Motor neuron (in vitro differentiated cells): ENCODE results near the gene SULT4A1. TPM values are rescaled to one million over a fixed set of nuclear protein-coding genes. Genes with fewer than 3 reads are reported as not detected.

Experiments
- ATAC-seq, 8 experiments: fragments of 200-7000 bp; cut with Tn5 transposase; replicated peaks in 6 of 8; 2 replicates each; pipeline ENCODE4 v1.8.0; 2021; ENCODE audit warnings: mild to moderate bottlenecking in 8 of 8, moderate library complexity in 8 of 8
- H3K27ac ChIP-seq, 2 donors: fragments of 250-450 bp; sonication (Bioruptor Pico); 2 replicates each; pipeline ENCODE4 v1.9.0; 2021; ENCODE audit warnings: antibody characterized with exemption in 2 of 2, mild to moderate bottlenecking in 2 of 2, moderate library complexity in 1 of 2
- H3K4me1 ChIP-seq, 2 donors: fragments of 250-450 bp; sonication (Bioruptor Pico); replicated peaks in 1 of 2; 2 replicates each; pipeline ENCODE4 v1.6.1; 2021; ENCODE audit warnings: antibody characterized with exemption in 2 of 2, mild to moderate bottlenecking in 2 of 2, moderate library complexity in 1 of 2
- H3K4me3 ChIP-seq, 5 donors: fragments of 250-450 bp; sonication (Bioruptor Pico); 2 replicates each; pipeline ENCODE4 v1.9.0; 2021; ENCODE audit warnings: antibody characterized with exemption in 5 of 5, mild to moderate bottlenecking in 5 of 5, moderate library complexity in 4 of 5
- WGBS, 10 experiments: fragments of 450-650 bp; shearing (Covaris generic); methylation state at CpG; one replicate each; pipeline ENCODE4 v1.0.0; 2022; 5-methylcytosine and 5-hydroxymethylcytosine counted together
- in situ Hi-C, 9 experiments: fragments of 400-800 bp; cut with MboI; loops; one replicate each; pipeline ENCODE4 v1.15.0; 2021; ENCODE audit warnings: low sequenced_read_pairs in 9 of 9, low pct_unique_long_range_greater_than_20kb in 2 of 9; ENCODE audit not compliant: unreplicated experiment in 9 of 9
- total RNA-seq, 8 experiments: library from RNA; unstranded; fragments of 300-600 nt; gene quantifications; 2 replicates each; pipeline versions ENCODE4 v1.2.3 to v1.2.4, GENCODE V29; 2022

SULT4A1 gene
- total RNA-seq, 8 experiments from 2014 or later: 1.4 to 34.5 (median 25.4) TPM; not detected in 1

GRCh38 chr22:43844560-43845545 is 17.5 kb downstream of the SULT4A1 start:
- ATAC-seq: no peak
- Histone ChIP-seq H3K4me3 (no peak overlapping the region), H3K27ac (no peak overlapping the region), H3K4me1 (peaks cover 8 to 15% of the 10 kb centered on the region in 2 donors)
- 18 to 76% (median 64%) methylated on average over 2 to 5 of the region's 31 CpGs; no CpG with 5 or more reads in 7 of the 10 experiments for WGBS, 10 experiments
- in situ Hi-C loops: loop anchor here in 1 of 9 experiments (25.0 kb wide), 1 partner anchor 458 kb away; no protein-coding TSS in a partner anchor

DNA sequence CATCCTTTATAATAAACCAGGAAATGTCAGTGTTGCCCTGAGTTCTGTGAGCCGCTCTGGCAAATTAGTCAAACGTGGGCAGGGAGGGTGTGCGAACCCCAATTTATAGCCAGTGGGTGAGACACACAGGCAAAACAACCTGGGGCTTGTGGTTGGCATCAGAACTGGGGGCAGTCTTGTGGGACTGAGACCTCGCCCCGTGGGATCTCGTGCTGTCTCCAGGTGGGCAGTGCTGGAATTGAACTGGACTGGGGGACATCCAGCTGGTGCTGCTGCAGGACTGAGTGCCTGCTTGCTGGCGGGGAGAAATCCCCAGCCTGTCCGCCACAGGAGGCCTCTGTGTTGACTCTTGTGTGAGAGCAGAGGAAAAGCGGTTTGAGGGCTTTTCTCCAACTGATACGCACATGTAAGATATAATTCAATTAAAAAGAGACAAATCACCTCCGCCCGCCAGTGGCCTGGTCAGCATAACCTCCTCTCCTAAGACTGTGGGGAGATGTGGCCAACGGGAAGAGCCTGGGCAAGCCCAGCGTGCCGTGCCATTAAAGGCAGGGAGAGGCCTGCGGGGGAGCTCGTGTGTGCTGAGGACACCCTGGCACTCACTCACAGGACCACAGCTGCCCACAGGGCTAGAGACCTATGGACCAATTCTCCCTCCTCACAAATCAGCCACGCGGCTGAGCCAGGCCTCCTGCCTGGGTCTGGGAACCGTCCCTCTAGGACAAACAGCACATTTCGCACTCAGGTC is 18.4 kb downstream of the SULT4A1 start:
- in situ Hi-C loops: loop anchor here in 1 of 9 experiments (25.0 kb wide), 1 partner anchor 457 kb away; no protein-coding TSS in a partner anchor
- ATAC-seq: peak in 3 of 8 experiments; percentile 11 to 63 (median 14)
- H3K4me3 ChIP-seq: no peak overlapping the region
- 56 to 100% (median 80%) methylated on average over 1 to 11 of the region's 21 CpGs for WGBS, 10 experiments
- H3K4me1 ChIP-seq: peaks cover 7 to 11% of the 10 kb centered on the region in 2 donors
- no peak overlapping the region for H3K27ac ChIP-seq

- no peak for ATAC-seq
- Histone ChIP-seq H3K4me3 (no peak overlapping the region), H3K4me1 (no peaks in the 10 kb centered on the region), H3K27ac (no peak overlapping the region)
- 65 to 100% (median 92%) methylated on average over 2 to 7 of the region's 21 CpGs; no CpG with 5 or more reads in 6 of the 10 experiments for WGBS, 10 experiments
- in situ Hi-C loops: loop anchor here in 1 of 9 experiments (25.0 kb wide), 1 partner anchor 454 kb away; no protein-coding TSS in a partner anchor
Observed at GRCh38 chr22:43841742-43842141, 20.6 kb downstream of the SULT4A1 start.

DNA sequence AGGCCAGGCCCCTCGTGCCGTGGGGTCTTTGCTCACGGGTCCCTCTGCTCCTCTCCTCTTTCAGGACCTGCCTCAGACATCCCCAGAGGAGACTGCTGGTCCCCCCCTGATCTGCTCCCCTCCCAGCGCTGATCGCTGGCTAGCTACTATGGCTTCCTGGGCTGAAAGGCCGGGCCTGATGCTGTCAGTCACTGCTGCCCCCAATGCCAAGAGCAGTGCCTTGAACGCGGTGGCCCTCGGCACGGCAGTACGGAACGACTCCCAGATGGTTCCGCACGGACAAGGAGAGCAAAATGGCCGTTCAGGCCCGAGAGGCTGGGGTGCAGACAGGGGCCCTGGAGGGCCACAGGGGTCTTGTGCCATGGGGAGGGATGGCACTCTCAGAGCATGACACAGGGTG is 21.5 kb downstream of the SULT4A1 start:
- WGBS, 10 experiments: 60 to 87% methylated on average over 1 to 6 of the region's 16 CpGs; no CpG with 5 or more reads in 8 of the 10 experiments

DNA sequence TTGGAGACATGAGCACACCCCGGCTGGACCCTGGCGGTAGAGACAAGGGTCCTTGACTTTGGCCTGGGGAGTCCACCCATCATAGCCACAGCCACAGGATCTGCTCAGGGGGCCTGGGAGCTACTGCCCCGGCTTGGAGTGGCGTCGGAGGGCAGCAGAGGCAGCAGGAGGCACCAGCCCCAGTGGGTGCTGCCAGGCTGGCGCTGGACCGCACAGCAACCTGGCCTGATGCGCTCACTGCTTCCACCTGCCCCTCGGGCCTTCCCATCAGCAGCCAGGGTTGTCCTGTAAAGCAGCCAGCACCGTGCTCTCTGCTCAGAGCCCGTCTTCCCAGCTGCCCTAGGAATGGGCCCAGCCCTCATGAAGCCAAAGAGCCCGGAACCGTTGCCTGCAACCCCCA is 21.9 kb downstream of the SULT4A1 start:
- 60 to 100% (median 84%) methylated on average over 1 to 3 of the region's 13 CpGs; no CpG with 5 or more reads in 6 of the 10 experiments for WGBS, 10 experiments
- Histone ChIP-seq H3K4me3 (no peak overlapping the region), H3K27ac (no peak overlapping the region), H3K4me1 (no peaks in the 10 kb centered on the region)
- no peak for ATAC-seq
- in situ Hi-C loops: loop anchor here in 1 of 9 experiments (25.0 kb wide), 1 partner anchor 453 kb away; no protein-coding TSS in a partner anchor

More for the DNA sequence above, 21.5 kb downstream of the SULT4A1 start:
- H3K4me3 ChIP-seq: no peak overlapping the region
- ATAC-seq: no peak
- in situ Hi-C loops: loop anchor here in 1 of 9 experiments (25.0 kb wide), 1 partner anchor 454 kb away; no protein-coding TSS in a partner anchor
- H3K27ac ChIP-seq: no peak overlapping the region
- H3K4me1 ChIP-seq: no peaks in the 10 kb centered on the region

- in situ Hi-C loops: loop anchor here in 1 of 9 experiments (25.0 kb wide), 1 partner anchor 452 kb away; no protein-coding TSS in a partner anchor
- H3K27ac ChIP-seq: no peak overlapping the region
- no peak overlapping the region for H3K4me3 ChIP-seq
- no peak for ATAC-seq
- WGBS, 10 experiments: 0 to 80% (median 67%) methylated on average over 1 to 3 of the region's 8 CpGs; no CpG with 5 or more reads in 5 of the 10 experiments
- H3K4me1 ChIP-seq: no peaks in the 10 kb centered on the region
Observed at GRCh38 chr22:43839781-43840180, 22.5 kb downstream of the SULT4A1 start.

- in situ Hi-C loops: loop anchor here in 1 of 9 experiments (25.0 kb wide), 1 partner anchor 451 kb away; no protein-coding TSS in a partner anchor
- no peaks in the 10 kb centered on the region for H3K4me1 ChIP-seq
- no peak overlapping the region for H3K4me3 ChIP-seq
- 45 to 100% (median 92%) methylated on average over 1 to 8 of the region's 25 CpGs; no CpG with 5 or more reads in 2 of the 10 experiments for WGBS, 10 experiments
- no peak overlapping the region for H3K27ac ChIP-seq
- ATAC-seq: no peak
Observed at GRCh38 chr22:43838571-43839307, 23.6 kb downstream of the SULT4A1 start.

DNA sequence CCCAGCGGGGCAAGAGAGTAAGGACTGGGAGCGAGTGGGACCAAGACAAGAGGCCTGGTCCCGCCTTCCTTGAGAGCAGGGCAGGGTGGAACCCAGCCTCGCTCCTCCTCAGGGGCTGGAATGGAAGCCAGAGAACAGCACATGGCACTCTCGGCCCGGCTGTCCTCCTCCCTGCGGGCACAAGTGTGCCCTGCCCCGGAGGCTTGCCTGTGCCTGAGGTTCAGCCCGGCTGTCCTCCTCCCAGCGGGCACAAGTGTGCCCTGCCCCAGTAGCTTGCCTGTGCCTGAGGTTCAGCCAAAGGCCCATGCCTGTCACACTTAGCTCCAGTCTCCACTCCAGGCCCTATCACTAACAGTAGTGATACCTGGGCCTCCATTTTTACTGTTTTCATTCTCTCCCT is 24.2 kb downstream of the SULT4A1 start:
- H3K27ac ChIP-seq: no peak overlapping the region
- no peak overlapping the region for H3K4me3 ChIP-seq
- 20 to 98% (median 95%) methylated on average over 1 to 9 of the region's 10 CpGs; no CpG with 5 or more reads in 6 of the 10 experiments for WGBS, 10 experiments
- ATAC-seq: peak in 1 of 8 experiments; percentile 46
- in situ Hi-C loops: loop anchor here in 1 of 9 experiments (25.0 kb wide), 1 partner anchor 451 kb away; no protein-coding TSS in a partner anchor
- no peaks in the 10 kb centered on the region for H3K4me1 ChIP-seq

DNA sequence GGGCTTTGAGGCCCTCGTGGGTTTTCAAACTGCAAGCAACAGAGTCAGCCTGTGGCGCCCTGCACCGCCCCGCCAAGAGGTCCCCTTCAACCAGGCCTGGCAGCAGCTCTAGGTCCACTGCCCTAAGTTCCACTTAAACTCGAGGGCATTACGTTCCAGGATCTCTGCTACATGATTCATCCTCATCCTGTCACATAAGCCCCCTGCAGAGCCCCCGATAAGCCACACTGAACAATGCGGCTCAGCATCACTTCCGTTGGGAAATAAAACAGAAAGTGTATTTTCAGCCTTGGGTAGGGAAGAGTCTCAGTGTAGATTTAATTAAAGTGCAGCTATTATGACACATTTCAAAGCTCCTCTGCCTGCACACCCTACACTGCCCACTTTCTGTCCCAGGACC is 24.6 kb downstream of the SULT4A1 start:
- Histone ChIP-seq H3K27ac (no peak overlapping the region), H3K4me1 (no peaks in the 10 kb centered on the region), H3K4me3 (no peak overlapping the region)
- no peak for ATAC-seq
- 89 to 100% (median 93%) methylated on average over 1 to 7 of the region's 9 CpGs; no CpG with 5 or more reads in 5 of the 10 experiments for WGBS, 10 experiments
- in situ Hi-C loops: loop anchor here in 1 of 9 experiments (25.0 kb wide), 1 partner anchor 450 kb away; no protein-coding TSS in a partner anchor

DNA sequence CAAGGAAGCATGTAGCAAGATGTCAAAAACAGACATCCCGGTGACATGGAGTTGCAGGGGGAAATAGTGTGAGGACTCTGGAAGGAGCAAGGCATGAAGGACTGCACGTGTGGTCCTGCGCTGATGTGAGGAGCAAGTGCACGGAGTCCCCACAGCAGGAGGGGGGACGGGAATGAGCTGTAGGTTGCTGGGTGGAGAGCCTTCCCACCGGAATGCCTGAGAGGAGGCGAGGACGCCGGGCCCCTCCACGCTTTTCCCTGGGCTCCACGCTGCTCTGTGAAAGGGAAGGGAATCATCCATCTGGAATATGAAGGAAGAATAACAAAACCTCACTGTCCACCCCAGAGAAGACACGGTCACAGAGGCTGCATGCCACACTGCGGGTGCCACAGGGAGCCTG is 26.6 kb downstream of the SULT4A1 start:
- Histone ChIP-seq H3K4me3 (no peak overlapping the region), H3K4me1 (no peaks in the 10 kb centered on the region), H3K27ac (no peak overlapping the region)
- in situ Hi-C loops: loop anchor here in 1 of 9 experiments (25.0 kb wide), 1 partner anchor 448 kb away; no protein-coding TSS in a partner anchor
- no peak for ATAC-seq
- WGBS, 10 experiments: 20 to 100% (median 78%) methylated on average over 1 to 8 of the region's 13 CpGs; no CpG with 5 or more reads in 2 of the 10 experiments

GRCh38 chr22:43835166-43835565 is 27.1 kb downstream of the SULT4A1 start:
- WGBS, 10 experiments: 37 to 96% (median 81%) methylated on average over 2 to 6 of the region's 12 CpGs; no CpG with 5 or more reads in 6 of the 10 experiments
- in situ Hi-C loops: loop anchor here in 1 of 9 experiments (25.0 kb wide), 1 partner anchor 448 kb away; no protein-coding TSS in a partner anchor
- ATAC-seq: no peak
- H3K27ac ChIP-seq: no peak overlapping the region
- H3K4me3 ChIP-seq: no peak overlapping the region
- peaks cover 0 to 2% of the 10 kb centered on the region in 2 donors for H3K4me1 ChIP-seq
